GM18502 (cell line): Measurements from ENCODE around the gene KLHDC7A.
"Not testable (repeated sequence)": the region's sequence is repeated elsewhere in the genome, so short reads cannot be mapped to it uniquely, and the experiment has no call there.

Experiments
- ATAC-seq: cut with Tn5 transposase; IDR thresholded peaks from one replicate; pipeline ENCODE4 v1.9.1; 2021; ENCODE audit warnings: mild to moderate bottlenecking; ENCODE audit not compliant: unreplicated experiment, poor library complexity

Gene KLHDC7A

GRCh38 chr1:18480315-18481189, at the start of gene KLHDC7A:
Gene KLHDC7A, plus strand, starts transcription at chr1:18480930. Its CDS starts 52 bp downstream, at chr1:18480982.
- no peak for ATAC-seq

GRCh38 chr1:18434041-18434440, 46.7 kb upstream of the KLHDC7A start:
- ATAC-seq = no peak

- ATAC-seq = no peak
These were observed 40.1 kb upstream of the KLHDC7A start for GRCh38 chr1:18440385-18441226.

- no peak for ATAC-seq
These were observed 36.9 kb upstream of the KLHDC7A start for GRCh38 chr1:18443587-18444520.

- ATAC-seq = no peak
These were observed 36.2 kb upstream of the KLHDC7A start for GRCh38 chr1:18444563-18444962.

GRCh38 chr1:18446751-18447150, 34.0 kb upstream of the KLHDC7A start:
- ATAC-seq = no peak

- ATAC-seq = no peak
These were observed 33.1 kb upstream of the KLHDC7A start for GRCh38 chr1:18447509-18448220.

- no peak for ATAC-seq
These were observed 31.8 kb upstream of the KLHDC7A start for GRCh38 chr1:18448889-18449288.

GRCh38 chr1:18452550-18452949, 28.2 kb upstream of the KLHDC7A start:
- ATAC-seq = no peak

GRCh38 chr1:18458133-18459092, 22.3 kb upstream of the KLHDC7A start:
- no peak for ATAC-seq

GRCh38 chr1:18461656-18462055, 19.1 kb upstream of the KLHDC7A start:
- ATAC-seq = no peak

GRCh38 chr1:18462517-18462916, 18.2 kb upstream of the KLHDC7A start:
- ATAC-seq = not testable (repeated sequence)

- ATAC-seq = no peak
These were observed 17.7 kb upstream of the KLHDC7A start for GRCh38 chr1:18463063-18463462.

- no peak for ATAC-seq
These were observed 16.6 kb upstream of the KLHDC7A start for GRCh38 chr1:18463984-18464664.

- no peak for ATAC-seq
These were observed 16.1 kb upstream of the KLHDC7A start for GRCh38 chr1:18464665-18465050.

- no peak for ATAC-seq
These were observed 14.1 kb upstream of the KLHDC7A start for GRCh38 chr1:18466676-18467075.

- ATAC-seq = no peak
These were observed 12.2 kb upstream of the KLHDC7A start for GRCh38 chr1:18468570-18468969.

- ATAC-seq = no peak
These were observed 11.2 kb upstream of the KLHDC7A start for GRCh38 chr1:18469514-18469913.
